ENCODE measurements around the gene KLK1.

- no peak for TF ChIP-seq CTCF (IDR thresholded peaks at IDR 0.05 in 4 of 5, conservative IDR thresholded peaks at IDR 0.05 in 1 of 5)
- TF ChIP-seq POLR2A (IDR thresholded peaks at IDR 0.05): no peak
Measured at GRCh38 chr19:50839712-50840655, 16.4 kb upstream of the KLK1 start.
